ENCODE measurements around the gene TMEM132C.

DNA sequence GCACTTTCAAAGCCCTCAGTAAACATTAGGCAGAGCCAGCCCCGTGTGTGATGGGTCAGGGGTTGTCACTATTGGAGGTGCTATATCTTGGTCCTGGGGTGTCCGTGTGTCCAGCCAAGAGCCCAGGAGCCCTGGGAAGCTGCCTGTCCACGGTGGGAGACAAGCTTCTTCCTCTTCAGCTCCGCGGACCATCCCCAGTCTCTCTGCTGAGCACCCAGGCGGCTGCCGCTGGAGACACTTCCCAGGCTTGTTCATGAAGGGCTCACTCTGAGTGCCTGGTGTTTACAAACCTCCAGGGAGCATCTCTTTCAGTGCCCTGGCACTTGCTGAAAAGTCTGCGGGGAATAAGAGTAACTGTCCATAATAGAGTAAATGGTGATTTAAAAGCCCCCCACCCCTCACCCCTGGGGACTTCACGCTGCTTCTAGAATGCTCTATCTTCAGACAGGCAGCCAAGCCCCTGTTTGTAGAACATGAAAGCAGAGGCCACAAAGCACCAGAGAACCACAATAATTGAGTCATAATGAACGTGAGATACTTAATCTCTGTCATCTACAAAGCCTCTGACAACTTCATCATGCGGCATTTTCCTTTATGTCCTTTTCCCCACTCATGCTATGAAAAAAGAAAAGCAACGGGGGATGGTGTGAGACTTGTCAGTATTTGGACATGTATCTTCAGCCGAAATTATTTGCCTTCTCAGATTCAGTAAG lies 178.6 kb downstream of the TMEM132C start:
- no peak for TF ChIP-seq CTCF (IDR thresholded peaks at IDR 0.05)
- no peak for TF ChIP-seq ZFX (IDR thresholded peaks at IDR 0.05; ENCODE audit: borderline replicate concordance)
